GM08714 (cell line): Measurements from ENCODE around the gene GUCY1B1.

Source experiments
- H3K4me3 ChIP-seq: fragments of 200-500 bp; sonication (Bioruptor generic); 2 replicates; pipeline ENCODE4 v1.5.1; 2014; ENCODE audit warnings: mild to moderate bottlenecking, low read length, inconsistent platforms
- ZNF274 ChIP-seq: IDR thresholded peaks from 2 replicates; pipeline ENCODE4 v1.6.1; 2012; ENCODE audit warnings: mild to moderate bottlenecking, low read depth, low read length

GUCY1B1 gene

GRCh38 chr4:155837203-155837796, 78.5 kb downstream of the GUCY1B1 start:
- H3K4me3 ChIP-seq = no peak overlapping the region
- TF ChIP-seq ZNF274 = no peak

- TF ChIP-seq ZNF274 = no peak
- no peak overlapping the region for H3K4me3 ChIP-seq
Observed at GRCh38 chr4:155842080-155842479, 83.3 kb downstream of the GUCY1B1 start.

GRCh38 chr4:155846929-155847328, 88.1 kb downstream of the GUCY1B1 start:
- H3K4me3 ChIP-seq = no peak overlapping the region
- TF ChIP-seq ZNF274 = no peak

- no peak for TF ChIP-seq ZNF274
- H3K4me3 ChIP-seq = no peak overlapping the region
Observed at GRCh38 chr4:155849042-155849441, 90.2 kb downstream of the GUCY1B1 start.

- TF ChIP-seq ZNF274 = no peak
- H3K4me3 ChIP-seq = no peak overlapping the region
Observed at GRCh38 chr4:155853189-155853588, 94.4 kb downstream of the GUCY1B1 start.

- no peak overlapping the region for H3K4me3 ChIP-seq
- TF ChIP-seq ZNF274 = no peak
Observed at GRCh38 chr4:155854582-155855226, 95.9 kb downstream of the GUCY1B1 start.

- no peak overlapping the region for H3K4me3 ChIP-seq
- no peak for TF ChIP-seq ZNF274
Observed at GRCh38 chr4:155855897-155856296, 97.1 kb downstream of the GUCY1B1 start.
